Karpas-422 (cell line): ENCODE results near the gene GSTP1. TPM values are rescaled to one million over a fixed set of nuclear protein-coding genes. Genes with fewer than 3 reads are reported as not detected.
"Not testable (repeated sequence)": the region's sequence is repeated elsewhere in the genome, so short reads cannot be mapped to it uniquely, and the experiment has no call there.

Source experiments
- DNase-seq: peaks from one replicate; pipeline ENCODE4 v3.0.0-alpha.2; 2015
- H2AFZ ChIP-seq: fragments of 200-600 bp; sonication (generic); 2 replicates; pipeline ENCODE4 v1.6.1; 2014; ENCODE audit warnings: antibody characterized with exemption, low read length, mixed read lengths
- H3K27ac ChIP-seq: fragments of 200-600 bp; sonication (generic); 2 replicates; pipeline ENCODE4 v1.5.1; 2014; ENCODE audit warnings: mild to moderate bottlenecking, low read length, moderate library complexity
- H3K27me3 ChIP-seq: fragments of 200-600 bp; sonication (generic); 2 replicates; pipeline ENCODE4 v1.6.1; 2014; ENCODE audit warnings: low read length, mixed read lengths
- H3K36me3 ChIP-seq: fragments of 200-600 bp; sonication (generic); 2 replicates; pipeline ENCODE4 v1.6.1; 2014; ENCODE audit warnings: low read length, mixed read lengths; ENCODE audit not compliant: insufficient read depth
- H3K4me1 ChIP-seq: fragments of 200-600 bp; sonication (generic); 2 replicates; pipeline ENCODE4 v1.6.1; 2014; ENCODE audit warnings: mild to moderate bottlenecking, low read length, mixed read lengths
- H3K4me2 ChIP-seq: fragments of 200-600 bp; sonication (generic); 2 replicates; pipeline ENCODE4 v1.6.1; 2014; ENCODE audit warnings: low read length, low read depth, mild to moderate bottlenecking; ENCODE audit not compliant: poor library complexity, severe bottlenecking
- H3K4me3 ChIP-seq: fragments of 200-600 bp; sonication (generic); 2 replicates; pipeline ENCODE4 v1.5.1; 2014; ENCODE audit warnings: mild to moderate bottlenecking, antibody characterized with exemption, low read length, mixed read lengths
- H3K79me2 ChIP-seq: fragments of 200-600 bp; sonication (generic); 2 replicates; pipeline ENCODE4 v1.6.1; 2014; ENCODE audit warnings: mild to moderate bottlenecking, low read length, mixed read lengths
- H3K9ac ChIP-seq: fragments of 200-600 bp; sonication (generic); 2 replicates; pipeline ENCODE4 v1.6.0; 2014; ENCODE audit warnings: low read length
- H3K9me2 ChIP-seq: fragments of 200-600 bp; sonication (generic), shearing (Covaris generic); replicated peaks from 2 replicates; pipeline ENCODE4 v1.6.0; 2014; ENCODE audit warnings: mild to moderate bottlenecking, low read length, moderate library complexity; ENCODE audit not compliant: insufficient read depth
- H3K9me3 ChIP-seq: fragments of 300-700, 200-600 bp; sonication (generic); 2 replicates; pipeline ENCODE4 v1.6.1; 2014; ENCODE audit warnings: low read length, mixed read lengths
- H4K20me1 ChIP-seq: fragments of 200-600 bp; sonication (generic); 2 replicates; pipeline ENCODE4 v1.6.1; 2014; ENCODE audit warnings: mild to moderate bottlenecking, antibody characterized with exemption, low read length, low read depth; ENCODE audit not compliant: insufficient read depth
- total RNA-seq: library from RNA; depleted of rRNA; stranded (reverse); fragments of >200 nt; shearing (Covaris generic); gene quantifications from 2 replicates; pipeline ENCODE4 v1.2.3, GENCODE V29; 2014; ENCODE audit warnings: low replicate concordance

Gene GSTP1
- total RNA-seq, 1 experiment from 2014 or later, result 1,085 TPM

GRCh38 chr11:67622905-67623304, 39.3 kb downstream of the GSTP1 start:
- not testable (repeated sequence) for H3K9ac ChIP-seq, H3K4me2 ChIP-seq, H3K4me3 ChIP-seq, H4K20me1 ChIP-seq, H3K9me2 ChIP-seq, H3K79me2 ChIP-seq, H3K36me3 ChIP-seq, H3K27ac ChIP-seq, H2AFZ ChIP-seq, DNase-seq, H3K9me3 ChIP-seq, H3K4me1 ChIP-seq, H3K27me3 ChIP-seq

GRCh38 chr11:67623795-67624194, 40.2 kb downstream of the GSTP1 start:
- H4K20me1 ChIP-seq, H3K36me3 ChIP-seq, H3K27ac ChIP-seq, H2AFZ ChIP-seq, H3K4me1 ChIP-seq, H3K4me2 ChIP-seq, H3K9me2 ChIP-seq, H3K9ac ChIP-seq, H3K4me3 ChIP-seq, H3K27me3 ChIP-seq, H3K9me3 ChIP-seq, H3K79me2 ChIP-seq, DNase-seq: not testable (repeated sequence)

- not testable (repeated sequence) for H3K27me3 ChIP-seq
Observed at GRCh38 chr11:67626131-67626833, 42.7 kb downstream of the GSTP1 start.

GRCh38 chr11:67626970-67627369, 43.4 kb downstream of the GSTP1 start:
- Histone ChIP-seq H3K4me3 (no peak overlapping the region), H3K9me2 (no peaks in the 10 kb centered on the region), H3K4me2 (no peak overlapping the region), H3K79me2 (no peaks in the 10 kb centered on the region), H3K36me3 (no peaks in the 10 kb centered on the region; the same call in 1 of the 2 replicates), H3K4me1 (peaks cover 26% of the 10 kb centered on the region), H4K20me1 (no peaks in the 10 kb centered on the region), H2AFZ (no peak overlapping the region), H3K27me3 (no peaks in the 10 kb centered on the region), H3K9ac (no peak overlapping the region), H3K27ac (no peak overlapping the region), H3K9me3 (no peaks in the 10 kb centered on the region)
- no peak for DNase-seq

More at GRCh38 chr11:67626131-67626833, 42.7 kb downstream of the GSTP1 start:
- not testable (repeated sequence) for H4K20me1 ChIP-seq, H3K27ac ChIP-seq, H3K9ac ChIP-seq, H3K9me3 ChIP-seq, H3K79me2 ChIP-seq, H2AFZ ChIP-seq, H3K36me3 ChIP-seq, H3K9me2 ChIP-seq, H3K4me2 ChIP-seq, DNase-seq, H3K4me3 ChIP-seq
- peaks cover 23% of the 10 kb centered on the region for H3K4me1 ChIP-seq

- no peaks in the 10 kb centered on the region for H3K27me3 ChIP-seq
- no peak overlapping the region for H3K27ac ChIP-seq
- H3K4me3 ChIP-seq, result no peak overlapping the region
- peaks cover 26% of the 10 kb centered on the region for H3K4me1 ChIP-seq
- H3K9ac ChIP-seq, result no peak overlapping the region
- H4K20me1 ChIP-seq, result no peaks in the 10 kb centered on the region
- no peak overlapping the region for H2AFZ ChIP-seq
- H3K9me3 ChIP-seq, result no peaks in the 10 kb centered on the region
- no peaks in the 10 kb centered on the region for H3K9me2 ChIP-seq
- DNase-seq, result no peak
- H3K36me3 ChIP-seq, result no peaks in the 10 kb centered on the region; the same call in 1 of the 2 replicates
- no peaks in the 10 kb centered on the region for H3K79me2 ChIP-seq
- H3K4me2 ChIP-seq, result no peak overlapping the region
Observed at GRCh38 chr11:67627441-67627811, 43.8 kb downstream of the GSTP1 start.

GRCh38 chr11:67627812-67628624, 44.4 kb downstream of the GSTP1 start:
- no peaks in the 10 kb centered on the region for H3K9me2 ChIP-seq
- H3K4me2 ChIP-seq, result peak overlapping the region; percentile 68
- H3K27me3 ChIP-seq, result no peaks in the 10 kb centered on the region
- DNase-seq, result no peak
- no peaks in the 10 kb centered on the region for H4K20me1 ChIP-seq
- H2AFZ ChIP-seq, result no peak overlapping the region
- H3K9me3 ChIP-seq, result no peaks in the 10 kb centered on the region
- no peaks in the 10 kb centered on the region for H3K79me2 ChIP-seq
- no peak overlapping the region for H3K27ac ChIP-seq
- H3K9ac ChIP-seq, result peak overlapping the region; percentile 80
- H3K4me1 ChIP-seq, result peaks cover 26% of the 10 kb centered on the region
- H3K4me3 ChIP-seq, result peak overlapping the region; percentile 61
- H3K36me3 ChIP-seq, result no peaks in the 10 kb centered on the region; the same call in 1 of the 2 replicates

- Histone ChIP-seq H3K9me2 (no peaks in the 10 kb centered on the region), H3K36me3 (no peaks in the 10 kb centered on the region; the same call in 1 of the 2 replicates), H3K27me3 (no peaks in the 10 kb centered on the region), H3K4me2 (peak overlapping the region; percentile 68), H4K20me1 (no peaks in the 10 kb centered on the region), H3K27ac (no peak overlapping the region), H3K9me3 (no peaks in the 10 kb centered on the region), H2AFZ (peak overlapping the region; percentile 39), H3K4me3 (peak overlapping the region; percentile 61), H3K9ac (peak overlapping the region; percentile 80), H3K4me1 (peaks cover 26% of the 10 kb centered on the region), H3K79me2 (no peaks in the 10 kb centered on the region)
- no peak for DNase-seq
Observed at GRCh38 chr11:67628710-67629385, 45.2 kb downstream of the GSTP1 start.
